ENCODE data around the gene SEC14L2. TPM values are rescaled to one million over a fixed set of nuclear protein-coding genes. Genes with fewer than 3 reads are reported as not detected.

SEC14L2 gene
- polyA plus RNA-seq, 4 donors, result 4.3 to 8.0 (median 6.3) TPM

- no peak for DNase-seq (ENCODE audit: low read depth in 4 of 4, low spot score in 2 of 4)
Measured at GRCh38 chr22:30373331-30374325, 23.2 kb upstream of the SEC14L2 start.

- no peak for DNase-seq (ENCODE audit: low read depth in 4 of 4, low spot score in 2 of 4)
Measured at GRCh38 chr22:30375312-30375849, 21.4 kb upstream of the SEC14L2 start.

- no peak for DNase-seq (ENCODE audit: low read depth in 4 of 4, low spot score in 2 of 4)
Measured at GRCh38 chr22:30380011-30380410, 16.8 kb upstream of the SEC14L2 start.

- DNase-seq (ENCODE audit: low read depth in 4 of 4, low spot score in 2 of 4), result no peak
Measured at GRCh38 chr22:30381264-30381663, 15.6 kb upstream of the SEC14L2 start.

GRCh38 chr22:30382340-30382739 lies 14.5 kb upstream of the SEC14L2 start:
- DNase-seq (ENCODE audit: low read depth in 4 of 4, low spot score in 2 of 4), result no peak

- no peak for DNase-seq (ENCODE audit: low read depth in 4 of 4, low spot score in 2 of 4)
Measured at GRCh38 chr22:30383061-30383460, 13.8 kb upstream of the SEC14L2 start.

- no peak for DNase-seq (ENCODE audit: low read depth in 4 of 4, low spot score in 2 of 4)
Measured at GRCh38 chr22:30385942-30386341, 10.9 kb upstream of the SEC14L2 start.

GRCh38 chr22:30386608-30386959 lies 10.2 kb upstream of the SEC14L2 start:
- no peak for DNase-seq (ENCODE audit: low read depth in 4 of 4, low spot score in 2 of 4)

GRCh38 chr22:30386960-30387827 lies 9.6 kb upstream of the SEC14L2 start, which contains the start of gene RNF215:
Gene RNF215 (minus strand): TSS chr22:30387411. CDS start chr22:30387313, 98 bp downstream.
- DNase-seq (ENCODE audit: low read depth in 4 of 4, low spot score in 2 of 4), result peak in 3 of 4 donors; percentile 71 to 77 (median 77)

- no peak for DNase-seq (ENCODE audit: low read depth in 4 of 4, low spot score in 2 of 4)
Measured at GRCh38 chr22:30390974-30391691, 5.7 kb upstream of the SEC14L2 start.

- DNase-seq (ENCODE audit: low read depth in 4 of 4, low spot score in 2 of 4), result no peak
Measured at GRCh38 chr22:30392661-30393321, 4.0 kb upstream of the SEC14L2 start.

- no peak for DNase-seq (ENCODE audit: low read depth in 4 of 4, low spot score in 2 of 4)
Measured at GRCh38 chr22:30393322-30393680, 3.5 kb upstream of the SEC14L2 start.

- no peak for DNase-seq (ENCODE audit: low read depth in 4 of 4, low spot score in 2 of 4)
Measured at GRCh38 chr22:30393885-30394284, 2.9 kb upstream of the SEC14L2 start.

GRCh38 chr22:30397656-30398635 lies 1.1 kb downstream of the SEC14L2 start:
- no peak for DNase-seq (ENCODE audit: low read depth in 4 of 4, low spot score in 2 of 4)

GRCh38 chr22:30398685-30399680 lies 2.2 kb downstream of the SEC14L2 start:
- DNase-seq (ENCODE audit: low read depth in 4 of 4, low spot score in 2 of 4), result no peak

GRCh38 chr22:30399718-30400117 lies 2.9 kb downstream of the SEC14L2 start:
- no peak for DNase-seq (ENCODE audit: low read depth in 4 of 4, low spot score in 2 of 4)

- DNase-seq (ENCODE audit: low read depth in 4 of 4, low spot score in 2 of 4), result no peak
Measured at GRCh38 chr22:30400159-30400558, 3.3 kb downstream of the SEC14L2 start.
